HG03045 (cell line): ENCODE measurements around the gene CAPSL.
"Not testable (repeated sequence)": the region's sequence is repeated elsewhere in the genome, so short reads cannot be mapped to it uniquely, and the experiment has no call there.

Experiments used
- ATAC-seq: cut with Tn5 transposase; IDR thresholded peaks from one replicate; pipeline ENCODE4 v1.9.1; 2021; ENCODE audit warnings: mild to moderate bottlenecking, moderate library complexity; ENCODE audit not compliant: unreplicated experiment

CAPSL gene

DNA sequence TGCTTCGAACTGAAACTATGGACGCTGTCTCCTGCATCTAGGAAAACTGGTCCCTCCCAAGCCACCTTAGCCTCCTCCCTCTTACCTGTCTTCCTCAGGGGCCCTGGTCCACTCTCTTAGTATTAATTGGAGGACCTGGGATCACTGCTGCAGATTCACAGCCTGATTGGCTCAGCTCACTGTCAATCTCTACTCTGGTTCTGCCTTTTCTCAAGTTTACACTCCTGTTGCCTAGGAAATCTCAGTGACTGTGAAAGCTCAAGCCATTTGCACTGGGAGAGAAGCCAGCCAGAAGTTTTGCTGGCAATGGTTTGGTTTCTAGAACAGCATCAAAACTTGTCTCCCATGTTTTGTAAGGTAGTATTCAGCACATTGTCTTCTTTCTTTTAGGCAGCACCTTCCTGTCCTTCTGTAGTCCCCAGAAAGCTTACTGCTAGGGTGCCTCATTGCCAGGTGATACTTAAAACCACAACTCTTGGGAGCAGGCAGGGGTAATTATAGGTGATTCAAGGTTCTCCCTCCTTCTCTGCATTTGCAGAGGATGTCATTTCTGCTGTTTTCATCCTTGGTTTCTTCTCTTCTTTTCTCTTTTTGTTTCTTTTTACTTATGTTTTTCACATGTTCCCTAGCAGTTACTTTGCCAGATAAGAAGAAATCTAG, at the start of gene CAPSL:
Gene CAPSL (minus strand): TSS at position 55 of the 660 bp plus-strand sequence. CDS start 17,502 bp downstream, outside the sequence.
- no peak for ATAC-seq

DNA sequence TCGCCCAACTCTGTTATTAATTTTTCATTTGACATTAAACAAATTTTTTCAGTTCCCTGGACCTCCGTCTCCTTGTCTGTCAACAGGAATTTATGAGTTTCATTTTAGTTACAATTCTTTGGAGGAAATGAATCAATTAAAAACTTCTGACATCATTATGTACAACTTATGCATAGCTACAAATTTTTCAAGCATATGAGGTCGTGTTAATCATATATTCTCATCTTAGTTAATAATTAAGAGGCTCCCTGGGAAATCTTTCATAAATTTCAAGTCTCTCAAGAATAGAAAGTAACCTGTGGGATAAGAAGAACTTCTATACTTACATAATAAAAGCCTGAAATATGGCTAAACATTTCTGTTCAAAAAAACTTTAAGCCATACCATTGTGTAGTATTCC, 49.4 kb upstream of the CAPSL start:
- ATAC-seq = no peak

DNA sequence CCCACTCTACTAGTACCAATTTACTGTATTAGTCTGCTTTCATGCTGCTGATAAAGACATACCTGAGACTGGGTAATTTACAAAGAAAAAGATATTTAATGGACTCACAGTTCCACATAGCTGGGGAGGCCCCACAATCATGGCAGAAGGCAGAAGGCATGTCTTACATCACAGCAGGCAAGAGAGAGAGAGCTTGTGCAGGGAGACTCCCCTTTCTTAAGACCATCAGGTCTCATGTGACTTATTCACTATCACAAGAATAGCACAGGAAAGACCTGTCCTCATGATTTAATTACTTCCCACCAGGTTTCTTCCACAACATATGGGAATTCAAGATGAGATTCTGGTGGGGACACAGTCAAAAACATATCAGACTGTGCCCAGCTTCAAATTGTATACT, 41.3 kb upstream of the CAPSL start:
- no peak for ATAC-seq

DNA sequence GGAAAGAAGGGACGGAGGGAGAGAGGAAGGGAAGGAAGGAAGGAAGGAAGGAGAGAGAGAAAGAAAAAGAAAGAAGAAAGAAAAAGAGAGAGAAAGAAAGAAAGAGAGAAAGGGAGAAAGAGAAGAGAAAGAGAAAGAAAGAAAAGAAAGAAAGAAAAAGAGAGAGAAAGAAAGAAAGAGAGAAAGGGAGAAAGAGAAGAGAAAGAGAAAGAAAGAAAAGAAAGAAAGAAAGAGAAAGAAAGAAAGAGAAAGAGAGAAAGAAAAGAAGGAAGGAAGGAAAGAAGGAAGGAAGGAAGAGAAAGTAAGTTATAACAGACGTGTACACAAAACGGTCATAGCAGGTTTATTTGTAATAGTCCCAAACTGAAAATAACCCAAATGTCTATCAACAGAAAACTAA, 38.4 kb upstream of the CAPSL start:
- not testable (repeated sequence) for ATAC-seq

DNA sequence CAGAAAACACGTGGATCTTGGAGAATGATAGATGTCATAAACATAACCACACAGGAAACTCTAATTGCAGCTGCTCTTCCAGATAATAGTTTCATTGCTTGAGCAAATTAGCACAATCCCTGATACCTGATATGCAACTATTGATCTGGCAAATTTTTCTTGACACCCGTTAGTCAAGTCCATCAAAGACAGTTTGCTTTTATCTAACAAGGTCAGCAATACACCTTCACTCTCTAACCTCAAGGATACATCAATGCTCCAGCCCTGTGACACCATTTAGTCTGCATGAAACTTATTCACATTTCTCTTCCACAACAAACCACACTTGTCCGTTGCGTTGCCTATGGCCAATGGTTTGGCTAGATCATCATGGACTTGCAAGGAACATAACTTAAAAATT, 36.1 kb upstream of the CAPSL start:
- no peak for ATAC-seq

GRCh38 chr5:35971878-35972210, 33.4 kb upstream of the CAPSL start:
- no peak for ATAC-seq

DNA sequence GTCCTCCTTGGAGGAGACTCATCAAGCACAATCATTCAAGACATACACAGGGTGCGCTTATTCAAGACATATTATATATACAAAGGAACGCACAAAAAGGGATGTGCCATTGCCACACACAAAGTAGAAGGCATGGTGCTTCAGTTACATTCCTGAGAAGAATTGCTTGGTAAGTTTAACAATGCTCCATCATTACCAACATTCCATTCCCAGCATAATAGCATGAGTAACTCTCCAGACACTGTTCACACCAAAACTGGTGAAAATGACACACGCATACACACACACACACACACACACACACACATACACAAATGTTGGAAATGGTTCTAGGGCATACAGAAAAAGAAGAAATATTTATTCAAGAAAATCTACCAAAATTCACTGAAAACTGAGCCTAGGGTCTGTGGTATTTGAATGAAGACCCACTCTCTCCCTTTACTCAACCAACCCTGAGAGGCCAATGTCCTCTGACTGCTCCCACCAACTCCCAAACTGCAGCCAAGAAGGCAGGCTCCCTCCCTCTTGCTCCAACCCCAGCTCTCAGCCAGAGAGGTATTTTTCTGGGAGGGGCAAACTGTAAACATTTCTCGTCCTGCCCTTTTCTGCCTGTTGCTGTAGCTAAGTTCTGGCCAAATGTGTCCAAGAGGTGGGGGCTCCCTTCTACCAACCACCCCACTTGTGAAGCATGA, 32.9 kb upstream of the CAPSL start:
- ATAC-seq = no peak

DNA sequence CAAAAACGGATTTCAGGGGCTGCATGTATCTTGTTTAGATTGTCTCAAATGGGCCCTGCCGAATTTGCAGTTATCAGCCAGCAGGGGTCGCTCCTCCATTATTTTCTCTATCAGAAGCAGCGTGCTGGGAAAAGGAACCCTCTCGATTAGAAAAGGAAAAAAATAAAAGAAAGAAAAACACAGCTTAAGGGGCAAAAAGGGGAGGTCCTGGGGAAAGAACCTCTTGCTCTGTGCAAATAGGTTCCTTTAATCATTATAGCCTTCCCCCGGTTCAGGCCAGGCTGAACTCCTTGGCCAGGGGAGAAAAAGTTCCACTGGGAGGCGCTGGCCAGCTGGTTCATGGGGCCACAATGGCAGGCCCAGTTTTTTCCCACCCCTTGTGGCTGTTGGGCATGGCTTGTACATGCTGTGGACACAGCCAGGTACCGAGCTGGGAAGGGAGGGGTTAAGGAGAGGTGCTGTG, 25.0 kb upstream of the CAPSL start:
- no peak for ATAC-seq

DNA sequence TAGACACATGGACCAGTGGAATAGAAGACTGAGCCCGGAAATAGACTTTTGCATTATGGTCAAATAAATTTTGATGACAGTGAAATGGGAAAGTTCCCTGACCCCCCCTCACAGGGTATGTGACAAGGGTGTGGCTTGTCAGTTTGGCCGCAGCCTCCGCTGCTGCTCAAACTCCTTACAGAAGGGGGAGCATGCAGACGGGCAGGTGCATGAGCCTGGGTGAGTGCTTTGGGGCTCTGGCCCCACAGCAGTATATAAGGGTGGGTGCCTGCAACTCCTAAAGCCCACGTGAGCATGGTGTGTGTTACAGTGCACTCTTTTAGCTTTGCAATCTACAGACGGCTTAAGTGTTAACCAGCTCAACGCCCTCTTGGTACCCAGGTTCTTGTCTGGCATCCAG, 21.9 kb upstream of the CAPSL start:
- no peak for ATAC-seq

GRCh38 chr5:35956429-35956828, 18.0 kb upstream of the CAPSL start:
- ATAC-seq = no peak

GRCh38 chr5:35954175-35954574, 15.8 kb upstream of the CAPSL start:
- no peak for ATAC-seq

DNA sequence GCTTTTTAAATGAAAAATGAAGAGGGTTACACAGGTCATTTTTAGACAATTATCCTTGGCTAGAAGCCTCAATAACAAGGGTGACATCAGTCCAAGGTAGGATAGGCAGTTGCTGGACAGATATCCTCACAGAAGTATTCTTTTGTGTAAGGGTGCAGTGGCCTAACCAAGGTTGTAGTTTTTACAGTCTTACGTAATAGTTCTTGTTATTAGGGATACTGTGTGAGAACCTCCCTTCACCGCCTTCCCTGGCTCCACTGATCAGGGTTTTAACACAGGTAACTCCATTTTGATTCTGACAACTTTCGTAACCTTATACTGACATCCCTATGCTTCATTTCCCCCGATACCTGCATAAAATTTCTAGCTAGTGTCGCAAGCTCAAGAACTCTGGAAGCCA, 8.7 kb upstream of the CAPSL start:
- ATAC-seq = no peak

DNA sequence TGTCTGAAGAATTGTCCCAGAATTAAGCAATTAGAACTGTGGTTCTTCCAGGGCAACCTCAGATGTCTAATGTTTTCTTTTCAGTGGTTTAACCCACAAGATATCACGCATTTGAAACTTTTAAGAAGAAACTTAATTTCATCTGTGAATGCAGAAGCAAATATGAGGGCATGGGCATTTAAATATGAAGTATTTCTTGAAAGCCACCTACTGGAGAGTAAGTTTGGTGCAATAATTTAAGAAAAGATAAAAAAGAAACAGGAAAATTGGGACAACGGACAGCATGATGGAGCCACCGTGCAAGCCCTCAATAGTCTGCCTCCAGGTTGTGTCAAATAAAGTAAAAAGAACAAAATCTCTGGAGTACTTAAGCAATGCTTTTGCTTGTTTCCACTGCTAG, 1.2 kb upstream of the CAPSL start:
- ATAC-seq = no peak

- ATAC-seq = peak; percentile 64
Measured at GRCh38 chr5:35926389-35927051, 11.9 kb downstream of the CAPSL start.

- peak; percentile 55 for ATAC-seq
Measured at GRCh38 chr5:35924950-35925722, 13.3 kb downstream of the CAPSL start.

- no peak for ATAC-seq
Measured at GRCh38 chr5:35924122-35924949, 14.1 kb downstream of the CAPSL start.

DNA sequence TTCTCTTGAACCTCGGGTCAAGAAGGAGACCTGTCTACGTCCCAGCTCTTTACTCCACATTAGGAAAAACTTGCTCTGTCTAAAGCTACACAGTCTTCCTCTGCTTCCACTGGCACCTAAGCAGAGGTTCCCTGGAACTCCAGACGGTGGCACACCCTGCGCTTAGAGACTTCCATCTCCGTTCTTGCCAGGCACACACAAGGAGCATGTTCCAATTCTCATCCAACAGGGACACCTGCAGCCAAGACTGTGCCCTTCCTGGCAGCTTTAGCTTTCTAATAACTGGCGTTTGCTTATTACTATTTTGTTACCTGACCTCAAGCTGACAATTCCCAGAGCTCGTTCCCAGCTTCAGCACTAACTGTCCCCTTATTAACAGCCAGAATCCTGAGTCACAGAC, 16.0 kb downstream of the CAPSL start:
- ATAC-seq = no peak

DNA sequence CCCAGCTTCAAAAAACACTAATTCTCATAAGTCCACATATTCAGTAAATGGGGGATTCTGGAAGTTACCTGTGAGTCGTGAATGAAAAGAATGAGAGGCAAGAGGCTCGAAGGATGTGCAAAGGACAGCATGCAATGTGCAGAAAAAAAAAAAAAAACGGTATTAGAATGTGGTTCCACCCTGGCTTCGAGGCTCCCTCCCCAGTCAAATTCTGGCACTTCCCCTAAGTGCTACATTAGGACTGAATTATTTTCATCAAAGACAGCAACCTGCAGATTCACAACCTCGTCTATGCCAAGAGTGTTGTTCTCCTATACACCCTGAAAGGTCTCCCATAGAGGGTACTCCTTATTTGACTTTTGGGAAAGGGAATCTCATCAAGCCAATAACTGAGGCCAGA, 16.5 kb downstream of the CAPSL start:
- no peak for ATAC-seq

GRCh38 chr5:35920890-35921289, 17.5 kb downstream of the CAPSL start:
- ATAC-seq = no peak

GRCh38 chr5:35919191-35919590, 19.2 kb downstream of the CAPSL start:
- ATAC-seq = no peak

DNA sequence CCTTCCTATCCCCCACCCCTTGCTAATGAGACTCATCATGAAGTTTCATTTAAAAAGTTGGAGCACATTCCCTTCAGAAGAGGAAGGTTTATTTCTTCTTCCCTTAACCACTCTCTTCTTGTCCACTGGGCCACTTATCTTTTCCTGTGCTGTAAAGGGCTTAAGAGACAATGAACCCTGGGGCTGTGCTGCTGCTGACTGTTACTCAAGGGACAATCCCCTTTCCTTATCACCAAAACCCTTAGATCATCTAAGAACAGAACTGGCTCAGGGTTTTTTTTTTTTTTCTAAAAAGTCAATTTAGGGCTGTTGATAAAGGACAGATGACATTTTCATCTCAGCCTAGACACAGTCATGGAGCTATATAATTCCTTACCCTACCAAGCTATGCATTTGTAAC, 29.6 kb downstream of the CAPSL start:
- ATAC-seq = no peak
